Measurements from ENCODE around the gene MLH3.

The MLH3 gene

DNA sequence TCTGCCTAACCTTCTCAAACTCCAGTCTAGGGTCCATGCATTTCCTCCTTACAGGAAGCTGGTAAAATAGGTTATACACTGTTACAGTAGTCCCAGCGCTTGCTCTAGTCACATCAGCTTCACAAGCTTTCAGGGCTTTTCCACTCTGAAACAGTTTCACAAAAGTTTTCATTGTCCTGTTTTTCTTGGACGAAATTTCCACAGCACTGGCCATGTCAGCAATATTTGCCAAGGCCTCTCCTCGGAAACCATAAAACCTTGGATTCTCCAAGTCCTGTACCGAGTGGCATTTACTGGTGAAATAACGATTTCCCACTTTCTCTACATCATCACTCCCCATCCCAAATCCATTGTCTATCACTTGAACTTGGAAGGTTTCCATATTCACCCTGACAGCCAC lies 2.1 kb downstream of the MLH3 start:
- no CpG with 5 or more reads among the region's 5 CpGs for WGBS, 2 donors (ENCODE audit: extremely low coverage in 2 of 2, insufficient read length in 2 of 2, insufficient replicate concordance in 1 of 2)
- Histone ChIP-seq H2AK5ac (ENCODE audit: low read depth, low read length) (no peak overlapping the region), H4K91ac (ENCODE audit: low read depth, low read length, poor library complexity) (no peak overlapping the region), H4K8ac (ENCODE audit: low read depth, low read length) (no peak overlapping the region), H3K4me1 (ENCODE audit: control insufficient read depth in 2 of 2, insufficient read depth in 1 of 2, low read depth in 1 of 2, low read length in 2 of 2) (no peaks in the 10 kb centered on the region), H3K9ac (ENCODE audit: low read depth, low read length, poor library complexity) (no peak overlapping the region), H3K4me2 (ENCODE audit: insufficient read depth, low read length, poor library complexity, severe bottlenecking) (no peak overlapping the region), H3K36me3 (replicated peaks in 1 of 2; ENCODE audit: control insufficient read depth in 2 of 2, insufficient read depth in 2 of 2, low read length in 2 of 2) (peaks cover 0 to 19% of the 10 kb centered on the region in 2 donors), H3K27ac (replicated peaks; ENCODE audit: low read length) (no peak overlapping the region), H3K4ac (ENCODE audit: low read length) (no peak overlapping the region), H2BK12ac (ENCODE audit: low read length) (no peak overlapping the region), H3K9me3 (replicated peaks in 1 of 2; ENCODE audit: control insufficient read depth in 2 of 2, insufficient read depth in 1 of 2, low read depth in 1 of 2, low read length in 2 of 2) (peaks cover 0 to 3% of the 10 kb centered on the region in 2 donors), H3K23ac (ENCODE audit: low read depth, low read length, poor library complexity) (no peak overlapping the region), H2AFZ (ENCODE audit: low read length) (no peak overlapping the region), H3K14ac (ENCODE audit: low read length) (no peak overlapping the region), H2BK120ac (ENCODE audit: low read depth, low read length) (no peak overlapping the region), H3K4me3 (ENCODE audit: low read length in 2 of 2) (no peak overlapping the region), H3K79me1 (ENCODE audit: low read depth, low read length) (no peaks in the 10 kb centered on the region), H2BK5ac (ENCODE audit: low read length) (no peak overlapping the region), H3K27me3 (ENCODE audit: control insufficient read depth in 3 of 3, insufficient read depth in 3 of 3, low read depth in 1 of 3, low read length in 3 of 3) (no peaks in the 10 kb centered on the region), H3K18ac (ENCODE audit: low read length) (no peak overlapping the region), H2BK15ac (ENCODE audit: low read length) (no peak overlapping the region)
- DNase-seq (ENCODE audit: low spot score), result no peak

DNA sequence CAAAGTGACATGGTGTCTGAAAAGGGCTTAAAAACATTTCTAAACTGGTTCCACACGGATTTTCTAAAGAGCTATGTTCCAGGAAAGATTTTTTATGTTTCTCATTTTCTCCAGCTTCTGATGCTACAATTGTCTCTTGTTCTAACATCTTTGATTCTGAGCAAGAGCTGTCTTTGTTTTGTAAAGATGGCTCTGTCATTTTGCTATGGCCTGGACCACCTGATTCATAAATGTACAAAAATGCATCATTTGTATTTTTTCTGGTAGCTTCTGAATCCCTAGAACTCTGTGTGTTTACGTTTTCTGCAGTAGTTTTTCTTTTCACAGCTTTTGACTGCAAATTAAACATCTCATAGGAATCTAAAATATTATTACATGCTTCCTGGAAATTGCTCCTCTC lies 3.2 kb downstream of the MLH3 start:
- Histone ChIP-seq H4K8ac (ENCODE audit: low read depth, low read length) (no peak overlapping the region), H2BK12ac (ENCODE audit: low read length) (no peak overlapping the region), H2BK120ac (ENCODE audit: low read depth, low read length) (no peak overlapping the region), H3K4me1 (ENCODE audit: control insufficient read depth in 2 of 2, insufficient read depth in 1 of 2, low read depth in 1 of 2, low read length in 2 of 2) (no peaks in the 10 kb centered on the region), H3K4me3 (ENCODE audit: low read length in 2 of 2) (no peak overlapping the region), H3K9me3 (replicated peaks in 1 of 2; ENCODE audit: control insufficient read depth in 2 of 2, insufficient read depth in 1 of 2, low read depth in 1 of 2, low read length in 2 of 2) (peaks cover 0 to 3% of the 10 kb centered on the region in 2 donors), H3K9ac (ENCODE audit: low read depth, low read length, poor library complexity) (no peak overlapping the region), H3K79me1 (ENCODE audit: low read depth, low read length) (no peaks in the 10 kb centered on the region), H3K27me3 (ENCODE audit: control insufficient read depth in 3 of 3, insufficient read depth in 3 of 3, low read depth in 1 of 3, low read length in 3 of 3) (no peaks in the 10 kb centered on the region), H3K4ac (ENCODE audit: low read length) (no peak overlapping the region), H2BK15ac (ENCODE audit: low read length) (no peak overlapping the region), H3K36me3 (replicated peaks in 1 of 2; ENCODE audit: control insufficient read depth in 2 of 2, insufficient read depth in 2 of 2, low read length in 2 of 2) (peaks cover 0 to 8% of the 10 kb centered on the region in 2 donors), H2AK5ac (ENCODE audit: low read depth, low read length) (no peak overlapping the region), H2BK5ac (ENCODE audit: low read length) (no peak overlapping the region), H2AFZ (ENCODE audit: low read length) (no peak overlapping the region), H3K23ac (ENCODE audit: low read depth, low read length, poor library complexity) (no peak overlapping the region), H3K14ac (ENCODE audit: low read length) (no peak overlapping the region), H3K18ac (ENCODE audit: low read length) (no peak overlapping the region), H3K4me2 (ENCODE audit: insufficient read depth, low read length, poor library complexity, severe bottlenecking) (no peak overlapping the region), H3K27ac (replicated peaks; ENCODE audit: low read length) (no peak overlapping the region), H4K91ac (ENCODE audit: low read depth, low read length, poor library complexity) (no peak overlapping the region)
- no CpG with 5 or more reads among the region's 2 CpGs for WGBS, 2 donors (ENCODE audit: extremely low coverage in 2 of 2, insufficient read length in 2 of 2, insufficient replicate concordance in 1 of 2)
- DNase-seq (ENCODE audit: low spot score), result no peak

GRCh38 chr14:75047506-75047905 lies 3.8 kb downstream of the MLH3 start:
- no peak overlapping the region for H3K4me2 ChIP-seq (ENCODE audit: insufficient read depth, low read length, poor library complexity, severe bottlenecking)
- H3K79me1 ChIP-seq (ENCODE audit: low read depth, low read length), result no peaks in the 10 kb centered on the region
- H3K18ac ChIP-seq (ENCODE audit: low read length), result no peak overlapping the region

DNA sequence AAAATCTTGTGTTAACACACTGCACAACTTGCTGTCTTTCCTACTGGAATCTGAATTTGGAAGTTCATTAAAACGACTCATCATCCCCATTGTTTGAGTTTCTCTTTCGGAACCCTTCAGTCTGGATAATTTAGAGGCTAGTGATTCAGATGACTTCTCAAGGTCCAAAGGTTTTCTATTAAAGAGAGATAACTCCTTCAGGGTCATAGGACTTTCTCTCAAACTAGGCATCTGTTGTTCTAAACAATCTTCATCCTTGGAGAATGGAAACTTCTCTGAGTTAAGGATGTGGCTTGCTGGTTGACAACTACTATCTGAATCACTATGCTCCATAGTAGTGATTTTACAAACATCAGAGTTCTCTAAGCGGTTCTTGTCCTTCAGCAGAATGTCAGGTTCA lies 4.4 kb downstream of the MLH3 start:
- Histone ChIP-seq H2BK5ac (ENCODE audit: low read length) (no peak overlapping the region), H3K36me3 (replicated peaks in 1 of 2; ENCODE audit: control insufficient read depth in 2 of 2, insufficient read depth in 2 of 2, low read length in 2 of 2) (peaks cover 0 to 1% of the 10 kb centered on the region in 2 donors), H3K23ac (ENCODE audit: low read depth, low read length, poor library complexity) (no peak overlapping the region), H4K91ac (ENCODE audit: low read depth, low read length, poor library complexity) (no peak overlapping the region), H2AFZ (ENCODE audit: low read length) (no peak overlapping the region), H3K9ac (ENCODE audit: low read depth, low read length, poor library complexity) (no peak overlapping the region), H2AK5ac (ENCODE audit: low read depth, low read length) (no peak overlapping the region), H3K4me3 (ENCODE audit: low read length in 2 of 2) (no peak overlapping the region), H2BK12ac (ENCODE audit: low read length) (no peak overlapping the region), H2BK15ac (ENCODE audit: low read length) (no peak overlapping the region), H3K4me2 (ENCODE audit: insufficient read depth, low read length, poor library complexity, severe bottlenecking) (no peak overlapping the region), H3K4me1 (ENCODE audit: control insufficient read depth in 2 of 2, insufficient read depth in 1 of 2, low read depth in 1 of 2, low read length in 2 of 2) (no peaks in the 10 kb centered on the region), H3K79me1 (ENCODE audit: low read depth, low read length) (no peaks in the 10 kb centered on the region), H4K8ac (ENCODE audit: low read depth, low read length) (no peak overlapping the region), H3K27ac (replicated peaks; ENCODE audit: low read length) (no peak overlapping the region), H3K14ac (ENCODE audit: low read length) (no peak overlapping the region), H3K9me3 (replicated peaks in 1 of 2; ENCODE audit: control insufficient read depth in 2 of 2, insufficient read depth in 1 of 2, low read depth in 1 of 2, low read length in 2 of 2) (peaks cover 0 to 3% of the 10 kb centered on the region in 2 donors), H2BK120ac (ENCODE audit: low read depth, low read length) (no peak overlapping the region), H3K27me3 (ENCODE audit: control insufficient read depth in 3 of 3, insufficient read depth in 3 of 3, low read depth in 1 of 3, low read length in 3 of 3) (no peaks in the 10 kb centered on the region), H3K18ac (ENCODE audit: low read length) (no peak overlapping the region), H3K4ac (ENCODE audit: low read length) (no peak overlapping the region)
- no peak for DNase-seq (ENCODE audit: low spot score)
- no CpG with 5 or more reads among the region's 3 CpGs for WGBS, 2 donors (ENCODE audit: extremely low coverage in 2 of 2, insufficient read length in 2 of 2, insufficient replicate concordance in 1 of 2)

More at GRCh38 chr14:75047506-75047905, 3.8 kb downstream of the MLH3 start:
- no CpG with 5 or more reads among the region's 4 CpGs for WGBS, 2 donors (ENCODE audit: extremely low coverage in 2 of 2, insufficient read length in 2 of 2, insufficient replicate concordance in 1 of 2)
- H2BK15ac ChIP-seq (ENCODE audit: low read length), result no peak overlapping the region
- H3K23ac ChIP-seq (ENCODE audit: low read depth, low read length, poor library complexity), result no peak overlapping the region
- no peak overlapping the region for H2BK12ac ChIP-seq (ENCODE audit: low read length)
- no peak overlapping the region for H3K4ac ChIP-seq (ENCODE audit: low read length)
- no peak overlapping the region for H3K27ac ChIP-seq (replicated peaks; ENCODE audit: low read length)
- H4K91ac ChIP-seq (ENCODE audit: low read depth, low read length, poor library complexity), result no peak overlapping the region
- H3K36me3 ChIP-seq (replicated peaks in 1 of 2; ENCODE audit: control insufficient read depth in 2 of 2, insufficient read depth in 2 of 2, low read length in 2 of 2), result peaks cover 0 to 2% of the 10 kb centered on the region in 2 donors
- peaks cover 0 to 3% of the 10 kb centered on the region in 2 donors for H3K9me3 ChIP-seq (replicated peaks in 1 of 2; ENCODE audit: control insufficient read depth in 2 of 2, insufficient read depth in 1 of 2, low read depth in 1 of 2, low read length in 2 of 2)
- no peak overlapping the region for H3K9ac ChIP-seq (ENCODE audit: low read depth, low read length, poor library complexity)
- no peak overlapping the region for H3K4me3 ChIP-seq (ENCODE audit: low read length in 2 of 2)
- H2BK5ac ChIP-seq (ENCODE audit: low read length), result no peak overlapping the region
- H2AK5ac ChIP-seq (ENCODE audit: low read depth, low read length), result no peak overlapping the region
- no peaks in the 10 kb centered on the region for H3K27me3 ChIP-seq (ENCODE audit: control insufficient read depth in 3 of 3, insufficient read depth in 3 of 3, low read depth in 1 of 3, low read length in 3 of 3)
- no peak overlapping the region for H2BK120ac ChIP-seq (ENCODE audit: low read depth, low read length)
- no peak overlapping the region for H4K8ac ChIP-seq (ENCODE audit: low read depth, low read length)
- H2AFZ ChIP-seq (ENCODE audit: low read length), result no peak overlapping the region
- no peak overlapping the region for H3K14ac ChIP-seq (ENCODE audit: low read length)
- no peak for DNase-seq (ENCODE audit: low spot score)
- no peaks in the 10 kb centered on the region for H3K4me1 ChIP-seq (ENCODE audit: control insufficient read depth in 2 of 2, insufficient read depth in 1 of 2, low read depth in 1 of 2, low read length in 2 of 2)

All from neuronal stem cell (in vitro differentiated cells).